Smooth muscle cell (in vitro differentiated cells): ENCODE data around the gene WBP11. TPM values are rescaled to one million over a fixed set of nuclear protein-coding genes. Genes with fewer than 3 reads are reported as not detected.
"Not testable (repeated sequence)": the region's sequence is repeated elsewhere in the genome, so short reads cannot be mapped to it uniquely, and the experiment has no call there.

Experiments
- DNase-seq: peaks from one replicate; lab custom pipeline; 2025; ENCODE audit not compliant: unreplicated experiment; lab: John Stamatoyannopoulos, UW
- H2AFZ ChIP-seq: fragments of 200-600 bp; sonication (generic); 2 replicates; pipeline ENCODE4 v1.6.0; 2016; ENCODE audit warnings: antibody characterized with exemption, low read depth, mild to moderate bottlenecking
- H3F3A ChIP-seq: fragments of 200-600 bp; sonication (generic); 2 replicates; pipeline ENCODE4 v1.6.0; 2017; ENCODE audit warnings: antibody characterized with exemption, low read depth
- H3K27ac ChIP-seq: fragments of 200-600 bp; sonication (generic); 2 replicates; pipeline ENCODE4 v1.5.1; 2016; ENCODE audit warnings: low read depth, mild to moderate bottlenecking
- H3K27me3 ChIP-seq: fragments of 200-600 bp; sonication (generic); 2 replicates; pipeline ENCODE4 v1.6.1; 2016; ENCODE audit warnings: low read depth, mild to moderate bottlenecking
- H3K36me3 ChIP-seq: fragments of 200-600 bp; sonication (generic); 2 replicates; pipeline ENCODE4 v1.5.1; 2016; ENCODE audit warnings: low read depth
- H3K4me1 ChIP-seq: fragments of 200-600 bp; sonication (generic); 2 replicates; pipeline ENCODE4 v1.5.1; 2016; ENCODE audit warnings: low read depth
- H3K4me2 ChIP-seq: fragments of 200-600 bp; sonication (generic); 2 replicates; pipeline ENCODE4 v1.6.0; 2016; ENCODE audit warnings: mild to moderate bottlenecking
- H3K4me3 ChIP-seq: fragments of 200-600 bp; sonication (generic); 2 replicates; pipeline ENCODE4 v1.5.1; 2016; ENCODE audit warnings: mild to moderate bottlenecking
- H3K79me2 ChIP-seq: fragments of 200-600 bp; sonication (generic); 2 replicates; pipeline ENCODE4 v1.6.0; 2016; ENCODE audit warnings: low read depth, mild to moderate bottlenecking
- H3K9ac ChIP-seq: fragments of 200-600 bp; sonication (generic); 2 replicates; pipeline ENCODE4 v1.6.0; 2016; ENCODE audit warnings: low read depth
- H3K9me3 ChIP-seq: fragments of 200-600 bp; sonication (generic); replicated peaks from 2 replicates; pipeline ENCODE4 v1.5.1; 2016; ENCODE audit warnings: low read depth
- H4K20me1 ChIP-seq: fragments of 200-600 bp; sonication (generic); 2 replicates; pipeline ENCODE4 v1.6.0; 2016; ENCODE audit warnings: low read depth
- CTCF ChIP-seq: fragments of 200-600 bp; sonication (generic); IDR thresholded peaks from 2 replicates; pipeline ENCODE4 v1.5.1; 2017; ENCODE audit warnings: borderline replicate concordance, mild to moderate bottlenecking, antibody characterized with exemption; ENCODE audit not compliant: insufficient read depth, poor library complexity, severe bottlenecking
- WGBS: methylation state at CpG from one replicate; pipeline ENCODE4 v1.1.7; 2016; ENCODE audit warnings: low lambda C conversion rate; 5-methylcytosine and 5-hydroxymethylcytosine counted together
- polyA plus RNA-seq: library from polyadenylated mRNA; unstranded; fragments of >200 nt; fragmentation: Nextera tagmentation; extraction: Ambion mirVana; gene quantifications from 2 replicates; pipeline ENCODE4 v1.2.1, GENCODE V29; 2016
- total RNA-seq: library from RNA; depleted of rRNA; stranded (reverse); fragments of >200 nt; gene quantifications from 2 replicates; pipeline ENCODE4 v1.2.3, GENCODE V29; 2014

WBP11 gene
- total and polyA plus RNA-seq, 2 experiments from 2014 or later, result 20.6 to 55.7 TPM

DNA sequence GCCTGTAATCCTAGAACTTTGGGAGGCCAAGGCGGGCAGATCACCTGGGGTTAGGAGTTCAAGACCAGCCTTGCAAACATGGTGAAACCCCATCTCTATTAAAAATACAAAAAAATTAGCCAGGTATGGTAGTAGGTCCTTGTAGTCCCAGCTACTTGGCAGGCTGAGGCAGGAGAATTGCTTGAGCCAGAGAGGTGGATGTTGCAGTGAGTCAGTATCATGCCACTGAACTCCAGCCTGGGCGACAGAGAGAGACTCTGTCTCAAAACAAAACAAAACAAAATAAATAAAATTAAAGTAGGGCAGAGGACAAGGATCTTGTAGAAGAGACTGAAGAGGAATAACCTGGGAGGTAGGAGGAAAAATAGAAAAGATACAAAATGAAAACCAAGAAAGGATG, 61.3 kb downstream of the WBP11 start:
- H3K9me3 ChIP-seq, result no peaks in the 10 kb centered on the region
- H2AFZ ChIP-seq, result no peak overlapping the region
- 100% methylated on average over 2 of the region's 2 CpGs for WGBS
- no peak for TF ChIP-seq CTCF
- no peaks in the 10 kb centered on the region for H3F3A ChIP-seq
- no peak for DNase-seq
- no peaks in the 10 kb centered on the region for H3K36me3 ChIP-seq
- no peaks in the 10 kb centered on the region for H4K20me1 ChIP-seq
- no peak overlapping the region for H3K4me2 ChIP-seq
- no peak overlapping the region for H3K9ac ChIP-seq
- no peak overlapping the region for H3K4me3 ChIP-seq
- H3K27me3 ChIP-seq, result no peaks in the 10 kb centered on the region
- H3K79me2 ChIP-seq, result no peaks in the 10 kb centered on the region
- no peak overlapping the region for H3K27ac ChIP-seq
- no peaks in the 10 kb centered on the region for H3K4me1 ChIP-seq

GRCh38 chr12:14741153-14741552, 62.1 kb downstream of the WBP11 start:
- Histone ChIP-seq H3K4me3 (no peak overlapping the region), H2AFZ (no peak overlapping the region), H3K9ac (no peak overlapping the region), H3K4me1 (no peaks in the 10 kb centered on the region), H3K4me2 (no peak overlapping the region), H3K9me3 (no peaks in the 10 kb centered on the region), H3K27ac (no peak overlapping the region), H3K27me3 (no peaks in the 10 kb centered on the region), H4K20me1 (no peaks in the 10 kb centered on the region), H3F3A (no peaks in the 10 kb centered on the region), H3K36me3 (no peaks in the 10 kb centered on the region), H3K79me2 (no peaks in the 10 kb centered on the region)
- TF ChIP-seq CTCF, result no peak
- DNase-seq, result no peak
- WGBS, result 94% methylated on average over 4 of the region's 4 CpGs

GRCh38 chr12:14736441-14736840, 66.8 kb downstream of the WBP11 start:
- H3K9ac ChIP-seq, H4K20me1 ChIP-seq, H3K4me3 ChIP-seq, H3K9me3 ChIP-seq, H2AFZ ChIP-seq, H3K36me3 ChIP-seq, H3F3A ChIP-seq, H3K27ac ChIP-seq, H3K79me2 ChIP-seq, DNase-seq, H3K27me3 ChIP-seq, H3K4me1 ChIP-seq, H3K4me2 ChIP-seq: not testable (repeated sequence)
- WGBS, result 94% methylated on average over 16 of the region's 16 CpGs

Other genes starting within 250 kb of the WBP11 start
- gene PLBD1, start 235.6 kb downstream of the WBP11 start, total RNA-seq, result 11.1 and 14.1 TPM in 2 replicates
- gene PLBD1, start 235.6 kb downstream of the WBP11 start, polyA plus RNA-seq, result 14.0 and 19.9 TPM in 2 replicates
- not detected in 2 replicates for gene GUCY2C, start 106.9 kb downstream of the WBP11 start, total RNA-seq
- 0.08 TPM in 1 of 2 replicates, not detected in the other for gene GUCY2C, start 106.9 kb downstream of the WBP11 start, polyA plus RNA-seq
- 0.63 and 1.6 TPM in 2 replicates for gene C12orf60, start 192 bp upstream of the WBP11 start, total RNA-seq
- 1.2 and 1.3 TPM in 2 replicates for gene C12orf60, start 192 bp upstream of the WBP11 start, polyA plus RNA-seq
- 0.22 and 1.7 TPM in 2 replicates for gene SMCO3, start 10.7 kb upstream of the WBP11 start, total RNA-seq
- 0.93 and 2.4 TPM in 2 replicates for gene SMCO3, start 10.7 kb upstream of the WBP11 start, polyA plus RNA-seq
- gene ART4, start 40.0 kb upstream of the WBP11 start, total RNA-seq, result 5.0 and 9.0 TPM in 2 replicates
- gene ART4, start 40.0 kb upstream of the WBP11 start, polyA plus RNA-seq, result 1.7 and 2.0 TPM in 2 replicates
- 173 and 176 TPM in 2 replicates for gene MGP, start 82.4 kb upstream of the WBP11 start, total RNA-seq
- gene MGP, start 82.4 kb upstream of the WBP11 start, polyA plus RNA-seq, result 626 and 815 TPM in 2 replicates
- 3.9 and 7.8 TPM in 2 replicates for gene ERP27, start 135.1 kb upstream of the WBP11 start, total RNA-seq
- 2.7 and 12.3 TPM in 2 replicates for gene ERP27, start 135.1 kb upstream of the WBP11 start, polyA plus RNA-seq
- gene ARHGDIB, start 158.1 kb upstream of the WBP11 start, total RNA-seq, result 31.5 and 36.4 TPM in 2 replicates
- gene ARHGDIB, start 158.1 kb upstream of the WBP11 start, polyA plus RNA-seq, result 35.8 and 39.2 TPM in 2 replicates
- gene PDE6H, start 169.6 kb upstream of the WBP11 start, total RNA-seq, result not detected in 2 replicates
- gene PDE6H, start 169.6 kb upstream of the WBP11 start, polyA plus RNA-seq, result not detected in 2 replicates